ENCODE results near the gene TAF1B. TPM values are rescaled to one million over a fixed set of nuclear protein-coding genes. Genes with fewer than 3 reads are reported as not detected.

The TAF1B gene
- total RNA-seq, 1 experiment from 2014 or later: 25.5 TPM

DNA sequence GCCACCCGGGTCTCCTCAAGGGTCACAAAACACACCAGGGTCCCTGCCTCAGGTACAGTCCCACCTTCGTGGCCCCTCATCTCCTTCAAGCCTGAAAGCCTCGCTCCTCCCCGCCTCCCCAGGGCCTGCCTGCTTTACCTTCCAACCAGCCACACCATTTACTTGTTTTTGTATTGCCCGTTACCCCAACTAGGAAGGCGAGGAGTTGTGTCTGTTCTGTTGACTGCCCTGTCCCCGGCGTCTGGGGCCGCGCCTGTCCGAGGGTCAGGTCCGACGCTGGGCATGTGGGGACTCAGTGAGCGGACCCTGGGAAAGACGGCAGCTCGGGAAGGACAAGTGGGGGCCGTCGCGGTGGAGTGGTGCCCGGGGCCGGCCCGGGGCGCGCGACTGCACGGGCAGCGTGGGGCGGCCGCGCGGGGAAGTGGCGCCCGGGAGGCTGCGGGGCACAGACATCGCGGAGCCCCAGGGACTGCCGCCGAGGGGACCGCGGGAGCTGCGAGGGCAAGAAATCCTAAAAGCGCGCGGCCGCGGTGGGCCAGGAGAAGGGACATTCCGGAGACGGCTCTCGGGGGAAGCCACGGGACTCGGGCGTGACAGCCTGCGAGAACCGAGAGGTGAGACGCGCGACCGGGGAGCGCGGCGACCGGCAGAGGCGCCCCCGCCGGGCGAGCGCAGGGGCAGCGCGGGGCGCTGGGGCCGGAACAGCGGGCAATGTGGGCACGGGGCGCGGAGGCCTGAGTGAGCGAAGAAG, 107.4 kb downstream of the TAF1B start:
- intact Hi-C loops (cut with micrococcal nuclease): no loop called here
- CTCF ChIA-PET: interaction anchor here (0.7 to 1.0 kb wide), 2 partner anchors 137 to 152 kb away, joined by 4 read pairs; no protein-coding TSS in a partner anchor
- peaks cover 6% of the 10 kb centered on the region for H3K4me1 Mint-ChIP-seq (ENCODE audit: insufficient read depth, unreplicated experiment)
- no peaks in the 10 kb centered on the region for H3K27me3 Mint-ChIP-seq (ENCODE audit: insufficient read depth, unreplicated experiment)
- no peak overlapping the region for H3K27ac Mint-ChIP-seq (ENCODE audit: low read depth, unreplicated experiment)
- no peaks in the 10 kb centered on the region for H3K9me3 Mint-ChIP-seq (ENCODE audit: unreplicated experiment)
- peak overlapping the region; percentile 74 for H3K4me3 Mint-ChIP-seq (ENCODE audit: unreplicated experiment)
- no peaks in the 10 kb centered on the region for H3K36me3 Mint-ChIP-seq (ENCODE audit: insufficient read depth, unreplicated experiment)
- POLR2A ChIA-PET: no interaction called here
- TF ChIP-seq, protein P1, sequence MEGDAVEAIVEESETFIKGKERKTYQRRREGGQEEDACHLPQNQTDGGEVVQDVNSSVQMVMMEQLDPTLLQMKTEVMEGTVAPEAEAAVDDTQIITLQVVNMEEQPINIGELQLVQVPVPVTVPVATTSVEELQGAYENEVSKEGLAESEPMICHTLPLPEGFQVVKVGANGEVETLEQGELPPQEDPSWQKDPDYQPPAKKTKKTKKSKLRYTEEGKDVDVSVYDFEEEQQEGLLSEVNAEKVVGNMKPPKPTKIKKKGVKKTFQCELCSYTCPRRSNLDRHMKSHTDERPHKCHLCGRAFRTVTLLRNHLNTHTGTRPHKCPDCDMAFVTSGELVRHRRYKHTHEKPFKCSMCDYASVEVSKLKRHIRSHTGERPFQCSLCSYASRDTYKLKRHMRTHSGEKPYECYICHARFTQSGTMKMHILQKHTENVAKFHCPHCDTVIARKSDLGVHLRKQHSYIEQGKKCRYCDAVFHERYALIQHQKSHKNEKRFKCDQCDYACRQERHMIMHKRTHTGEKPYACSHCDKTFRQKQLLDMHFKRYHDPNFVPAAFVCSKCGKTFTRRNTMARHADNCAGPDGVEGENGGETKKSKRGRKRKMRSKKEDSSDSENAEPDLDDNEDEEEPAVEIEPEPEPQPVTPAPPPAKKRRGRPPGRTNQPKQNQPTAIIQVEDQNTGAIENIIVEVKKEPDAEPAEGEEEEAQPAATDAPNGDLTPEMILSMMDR (IDR thresholded peaks at IDR 0.05; ENCODE audit: unreplicated experiment): no peak
- no peak for DNase-seq (ENCODE audit: unreplicated experiment)
- no TSS peak for BruUV-seq (replicated peaks)

DNA sequence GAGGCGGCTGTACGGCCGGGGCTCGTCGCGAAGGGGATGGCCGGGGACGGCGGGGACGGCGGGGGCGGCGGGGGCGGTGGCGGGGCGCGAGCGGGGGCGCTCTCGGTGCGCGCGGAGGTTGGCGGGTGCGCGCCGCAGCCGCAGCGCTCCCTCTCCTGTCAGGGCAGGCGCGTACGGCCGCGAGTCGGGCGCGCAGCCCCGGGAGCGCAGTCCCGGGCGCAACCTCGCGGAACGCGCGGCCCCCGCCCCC, 107.9 kb downstream of the TAF1B start:
- H3K27me3 Mint-ChIP-seq (ENCODE audit: insufficient read depth, unreplicated experiment): no peaks in the 10 kb centered on the region
- intact Hi-C loops (cut with micrococcal nuclease): no loop called here
- POLR2A ChIA-PET: no interaction called here
- H3K4me3 Mint-ChIP-seq (ENCODE audit: unreplicated experiment): peak overlapping the region; percentile 74
- no TSS peak for BruUV-seq (replicated peaks)
- no peak for DNase-seq (ENCODE audit: unreplicated experiment)
- no peak overlapping the region for H3K27ac Mint-ChIP-seq (ENCODE audit: low read depth, unreplicated experiment)
- TF ChIP-seq, protein P1 (IDR thresholded peaks at IDR 0.05; ENCODE audit: unreplicated experiment): no peak
- H3K36me3 Mint-ChIP-seq (ENCODE audit: insufficient read depth, unreplicated experiment): no peaks in the 10 kb centered on the region
- CTCF ChIA-PET: no interaction called here
- no peaks in the 10 kb centered on the region for H3K9me3 Mint-ChIP-seq (ENCODE audit: unreplicated experiment)
- peaks cover 6% of the 10 kb centered on the region for H3K4me1 Mint-ChIP-seq (ENCODE audit: insufficient read depth, unreplicated experiment)

DNA sequence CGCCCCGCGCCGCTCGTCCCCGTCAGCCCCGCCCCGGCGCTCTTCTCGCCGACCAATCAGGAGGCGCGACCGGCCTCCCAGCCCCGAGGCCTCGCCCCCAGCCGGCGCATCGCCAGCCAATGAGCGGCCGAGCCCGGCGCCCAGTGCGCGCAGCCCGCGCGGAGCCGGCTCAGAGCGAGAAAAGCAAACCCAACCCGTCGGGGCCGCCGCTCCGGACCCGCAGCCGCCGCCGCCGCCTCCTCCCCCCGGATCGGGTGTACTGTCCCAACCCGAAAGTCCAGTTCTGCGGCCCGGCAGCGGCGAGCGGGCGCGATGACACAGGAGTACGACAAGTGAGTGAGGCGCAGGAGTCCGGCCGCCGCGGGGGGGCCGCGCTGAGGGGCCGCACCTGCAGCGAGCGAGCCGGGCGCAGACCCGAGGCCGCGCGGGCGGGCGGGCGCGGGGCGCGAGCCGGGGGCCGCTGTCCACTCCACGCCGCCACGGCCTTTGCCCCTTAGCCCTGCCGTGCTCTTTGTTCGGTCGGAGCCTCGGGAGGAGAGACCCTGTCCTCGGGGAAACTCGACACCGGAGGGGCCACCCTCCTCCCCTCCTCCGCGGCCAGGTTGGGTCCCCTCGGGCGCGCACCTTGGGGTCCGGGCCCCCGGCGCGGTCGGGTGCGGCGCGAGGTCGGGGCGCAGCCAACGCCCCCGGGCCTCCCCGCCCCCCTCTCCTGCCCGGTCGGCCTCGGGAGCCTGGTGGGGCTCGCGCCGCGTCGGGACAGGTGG, 108.4 kb downstream of the TAF1B start, which contains the start of gene GRHL1:
Gene GRHL1, plus strand, starts transcription at position 172 of the 764 bp plus-strand sequence. Its CDS starts 141 bp downstream, at position 313.
- POLR2A ChIA-PET: interaction anchor here (0.9 kb wide), 1 partner anchor 54 kb away, joined by 3 read pairs; no protein-coding TSS in a partner anchor
- Mint-ChIP-seq H3K4me1 (ENCODE audit: insufficient read depth, unreplicated experiment) (peaks cover 6% of the 10 kb centered on the region), H3K27me3 (ENCODE audit: insufficient read depth, unreplicated experiment) (no peaks in the 10 kb centered on the region), H3K36me3 (ENCODE audit: insufficient read depth, unreplicated experiment) (no peaks in the 10 kb centered on the region), H3K9me3 (ENCODE audit: unreplicated experiment) (no peaks in the 10 kb centered on the region), H3K27ac (ENCODE audit: low read depth, unreplicated experiment) (no peak within 1 kb of the TSS), H3K4me3 (ENCODE audit: unreplicated experiment) (peak within 1 kb of the TSS; percentile 74)
- intact Hi-C loops (cut with micrococcal nuclease): no loop called here
- no TSS peak for BruUV-seq (replicated peaks)
- CTCF ChIA-PET: no interaction called here
- peak; percentile 91 for DNase-seq (ENCODE audit: unreplicated experiment)
- TF ChIP-seq, protein P1 (IDR thresholded peaks at IDR 0.05; ENCODE audit: unreplicated experiment): no peak

DNA sequence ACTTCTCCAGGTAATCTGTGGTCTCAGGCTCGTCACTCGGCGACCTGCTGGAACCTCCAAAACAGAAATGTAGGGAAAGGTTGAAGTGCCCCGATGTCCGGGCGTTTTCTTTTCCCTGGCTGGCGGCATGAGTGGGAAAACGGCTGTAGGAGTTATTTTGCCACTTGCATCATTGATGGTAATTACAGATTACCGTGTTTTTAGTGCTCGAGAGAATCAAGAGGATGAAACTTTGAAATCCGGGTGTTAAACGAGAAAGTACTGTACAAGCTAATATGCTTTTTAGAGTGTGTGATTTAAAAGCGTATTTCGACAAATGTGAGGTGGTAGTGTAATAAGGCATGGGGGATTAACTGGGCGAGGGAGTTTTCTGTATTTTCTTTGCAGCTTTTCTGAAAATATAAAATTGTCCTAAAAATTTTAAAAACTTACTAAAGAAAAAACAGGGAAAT, 109.0 kb downstream of the TAF1B start:
- Mint-ChIP-seq H3K4me1 (ENCODE audit: insufficient read depth, unreplicated experiment) (peaks cover 6% of the 10 kb centered on the region), H3K9me3 (ENCODE audit: unreplicated experiment) (no peaks in the 10 kb centered on the region), H3K27me3 (ENCODE audit: insufficient read depth, unreplicated experiment) (no peaks in the 10 kb centered on the region), H3K36me3 (ENCODE audit: insufficient read depth, unreplicated experiment) (no peaks in the 10 kb centered on the region), H3K4me3 (ENCODE audit: unreplicated experiment) (peak overlapping the region; percentile 74), H3K27ac (ENCODE audit: low read depth, unreplicated experiment) (no peak overlapping the region)
- no TSS peak for BruUV-seq (replicated peaks)
- no peak for DNase-seq (ENCODE audit: unreplicated experiment)
- ChIA-PET CTCF (no interaction called here), POLR2A (interaction anchor here (0.6 to 1.1 kb wide), 3 partner anchors 20 to 666 kb away, joined by 3 to 5 read pairs (median 3); no protein-coding TSS in a partner anchor)
- TF ChIP-seq, protein P1 (IDR thresholded peaks at IDR 0.05; ENCODE audit: unreplicated experiment): no peak
- intact Hi-C loops (cut with micrococcal nuclease): no loop called here
